ENCODE results near the gene RXRG.

GRCh38 chr1:165463978-165464377, 19.1 kb upstream of the RXRG start:
- TF ChIP-seq, protein P1, sequence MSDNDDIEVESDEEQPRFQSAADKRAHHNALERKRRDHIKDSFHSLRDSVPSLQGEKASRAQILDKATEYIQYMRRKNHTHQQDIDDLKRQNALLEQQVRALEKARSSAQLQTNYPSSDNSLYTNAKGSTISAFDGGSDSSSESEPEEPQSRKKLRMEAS (IDR thresholded peaks at IDR 0.05) = no peak
- no peak for TF ChIP-seq CEBPB (IDR thresholded peaks at IDR 0.05; ENCODE audit: low read depth)
- no peak for TF ChIP-seq SP1 (IDR thresholded peaks at IDR 0.05; ENCODE audit: low read depth)
- TF ChIP-seq, protein P2, sequence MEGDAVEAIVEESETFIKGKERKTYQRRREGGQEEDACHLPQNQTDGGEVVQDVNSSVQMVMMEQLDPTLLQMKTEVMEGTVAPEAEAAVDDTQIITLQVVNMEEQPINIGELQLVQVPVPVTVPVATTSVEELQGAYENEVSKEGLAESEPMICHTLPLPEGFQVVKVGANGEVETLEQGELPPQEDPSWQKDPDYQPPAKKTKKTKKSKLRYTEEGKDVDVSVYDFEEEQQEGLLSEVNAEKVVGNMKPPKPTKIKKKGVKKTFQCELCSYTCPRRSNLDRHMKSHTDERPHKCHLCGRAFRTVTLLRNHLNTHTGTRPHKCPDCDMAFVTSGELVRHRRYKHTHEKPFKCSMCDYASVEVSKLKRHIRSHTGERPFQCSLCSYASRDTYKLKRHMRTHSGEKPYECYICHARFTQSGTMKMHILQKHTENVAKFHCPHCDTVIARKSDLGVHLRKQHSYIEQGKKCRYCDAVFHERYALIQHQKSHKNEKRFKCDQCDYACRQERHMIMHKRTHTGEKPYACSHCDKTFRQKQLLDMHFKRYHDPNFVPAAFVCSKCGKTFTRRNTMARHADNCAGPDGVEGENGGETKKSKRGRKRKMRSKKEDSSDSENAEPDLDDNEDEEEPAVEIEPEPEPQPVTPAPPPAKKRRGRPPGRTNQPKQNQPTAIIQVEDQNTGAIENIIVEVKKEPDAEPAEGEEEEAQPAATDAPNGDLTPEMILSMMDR (IDR thresholded peaks at IDR 0.05 in 2 of 3, conservative IDR thresholded peaks at IDR 0.05 in 1 of 3; ENCODE audit: borderline replicate concordance in 1 of 3, insufficient read depth in 1 of 3, low read depth in 2 of 3, low read length in 2 of 3) = no peak
- no peak for TF ChIP-seq EZH2 (IDR thresholded peaks at IDR 0.05)
- no peak for TF ChIP-seq POLR2A (IDR thresholded peaks at IDR 0.05; ENCODE audit: borderline replicate concordance, extremely low read depth, insufficient read depth, insufficient read length)
- TF ChIP-seq, protein P3, sequence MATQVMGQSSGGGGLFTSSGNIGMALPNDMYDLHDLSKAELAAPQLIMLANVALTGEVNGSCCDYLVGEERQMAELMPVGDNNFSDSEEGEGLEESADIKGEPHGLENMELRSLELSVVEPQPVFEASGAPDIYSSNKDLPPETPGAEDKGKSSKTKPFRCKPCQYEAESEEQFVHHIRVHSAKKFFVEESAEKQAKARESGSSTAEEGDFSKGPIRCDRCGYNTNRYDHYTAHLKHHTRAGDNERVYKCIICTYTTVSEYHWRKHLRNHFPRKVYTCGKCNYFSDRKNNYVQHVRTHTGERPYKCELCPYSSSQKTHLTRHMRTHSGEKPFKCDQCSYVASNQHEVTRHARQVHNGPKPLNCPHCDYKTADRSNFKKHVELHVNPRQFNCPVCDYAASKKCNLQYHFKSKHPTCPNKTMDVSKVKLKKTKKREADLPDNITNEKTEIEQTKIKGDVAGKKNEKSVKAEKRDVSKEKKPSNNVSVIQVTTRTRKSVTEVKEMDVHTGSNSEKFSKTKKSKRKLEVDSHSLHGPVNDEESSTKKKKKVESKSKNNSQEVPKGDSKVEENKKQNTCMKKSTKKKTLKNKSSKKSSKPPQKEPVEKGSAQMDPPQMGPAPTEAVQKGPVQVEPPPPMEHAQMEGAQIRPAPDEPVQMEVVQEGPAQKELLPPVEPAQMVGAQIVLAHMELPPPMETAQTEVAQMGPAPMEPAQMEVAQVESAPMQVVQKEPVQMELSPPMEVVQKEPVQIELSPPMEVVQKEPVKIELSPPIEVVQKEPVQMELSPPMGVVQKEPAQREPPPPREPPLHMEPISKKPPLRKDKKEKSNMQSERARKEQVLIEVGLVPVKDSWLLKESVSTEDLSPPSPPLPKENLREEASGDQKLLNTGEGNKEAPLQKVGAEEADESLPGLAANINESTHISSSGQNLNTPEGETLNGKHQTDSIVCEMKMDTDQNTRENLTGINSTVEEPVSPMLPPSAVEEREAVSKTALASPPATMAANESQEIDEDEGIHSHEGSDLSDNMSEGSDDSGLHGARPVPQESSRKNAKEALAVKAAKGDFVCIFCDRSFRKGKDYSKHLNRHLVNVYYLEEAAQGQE (IDR thresholded peaks at IDR 0.05; ENCODE audit: low read depth) = no peak
- no peak for TF ChIP-seq ELF1 (IDR thresholded peaks at IDR 0.05; ENCODE audit: borderline replicate concordance, low read depth)
- no peak for TF ChIP-seq SIN3A (IDR thresholded peaks at IDR 0.05; ENCODE audit: low read depth)
- TF ChIP-seq ZNF274 (IDR thresholded peaks at IDR 0.05; ENCODE audit: low read depth, low read length) = no peak
- no peak for TF ChIP-seq ATF3 (IDR thresholded peaks at IDR 0.05)
- no peak for TF ChIP-seq ZFX (IDR thresholded peaks at IDR 0.05)
- no peak for TF ChIP-seq EGR1 (IDR thresholded peaks at IDR 0.05; ENCODE audit: low read depth)

Data from HCT116 (cell line).